H1 (cell line): ENCODE measurements around the gene DPP4.

Source experiments
- BACH1 ChIP-seq: IDR thresholded peaks from 2 replicates; pipeline ENCODE4 v1.6.1; 2012; ENCODE audit warnings: low read length, improper control_type of control experiment
- BCL11A ChIP-seq, 2 experiments: IDR thresholded peaks; one replicate each; pipeline ENCODE4 v1.6.1; 2011; ENCODE audit warnings: low read depth in 2 of 2, low read length in 2 of 2, mild to moderate bottlenecking in 2 of 2
- CHD2 ChIP-seq: IDR thresholded peaks from 2 replicates; pipeline ENCODE4 v1.6.1; 2012; ENCODE audit warnings: low read length, improper control_type of control experiment
- CTCF ChIP-seq, 3 experiments: IDR thresholded peaks; 1 replicate in 2 of 3; 2 replicates in 1 of 3; pipeline versions ENCODE4 v1.5.1 to v1.6.1; 2011; ENCODE audit warnings: low read length in 3 of 3, mild to moderate bottlenecking in 3 of 3, inconsistent platforms in 2 of 3, low read depth in 1 of 3, moderate library complexity in 1 of 3; ENCODE audit not compliant: insufficient read depth in 1 of 3; ENCODE audit errors: control extremely low read depth in 1 of 3
- HDAC2 ChIP-seq, 2 experiments: fragments of 300-600 bp in 1 of 2; sonication (generic) in 1 of 2; IDR thresholded peaks; 2 replicates each; pipeline ENCODE4 v1.6.1; 2011 to 2012; ENCODE audit warnings: low read depth in 2 of 2, low read length in 2 of 2, mild to moderate bottlenecking in 2 of 2, moderate library complexity in 2 of 2, borderline replicate concordance in 1 of 2, inconsistent platforms in 1 of 2
- POLR2AphosphoS5 ChIP-seq: IDR thresholded peaks from 2 replicates; pipeline ENCODE4 v1.6.1; 2011; ENCODE audit warnings: low read depth, low read length
- SIN3A ChIP-seq, 2 experiments: IDR thresholded peaks in 1 of 2; conservative IDR thresholded peaks in 1 of 2; 2 replicates each; pipeline ENCODE4 v1.6.1; 2011 to 2012; ENCODE audit warnings: low read length in 2 of 2, improper control_type of control experiment in 1 of 2, low read depth in 1 of 2, mild to moderate bottlenecking in 1 of 2

- no peak for TF ChIP-seq SIN3A (conservative IDR thresholded peaks at IDR 0.05 in 1 of 2, IDR thresholded peaks at IDR 0.05 in 1 of 2; ENCODE audit: low read depth in 1 of 2, low read length in 2 of 2)
- TF ChIP-seq BCL11A (IDR thresholded peaks at IDR 0.05; ENCODE audit: low read depth in 2 of 2, low read length in 2 of 2) = no peak
- TF ChIP-seq CTCF (IDR thresholded peaks at IDR 0.05; ENCODE audit: control extremely low read depth in 1 of 3, insufficient read depth in 1 of 3, low read depth in 1 of 3, low read length in 3 of 3) = no peak
- no peak for TF ChIP-seq POLR2AphosphoS5
- no peak for TF ChIP-seq CHD2
- no peak for TF ChIP-seq BACH1
- no peak for TF ChIP-seq HDAC2 (IDR thresholded peaks at IDR 0.05; ENCODE audit: borderline replicate concordance in 1 of 2, low read depth in 2 of 2, low read length in 2 of 2)
These were observed 43.4 kb downstream of the DPP4 start for GRCh38 chr2:162030363-162031190.
